ENCODE results near the gene CALCR. TPM values are rescaled to one million over a fixed set of nuclear protein-coding genes. Genes with fewer than 3 reads are reported as not detected.
A peak's percentile ranks its signal among the peaks of the same experiment; 100 is the strongest.

Gene CALCR
- total and polyA plus RNA-seq, 4 donors = 0.39 to 2.4 (median 0.82) TPM

DNA sequence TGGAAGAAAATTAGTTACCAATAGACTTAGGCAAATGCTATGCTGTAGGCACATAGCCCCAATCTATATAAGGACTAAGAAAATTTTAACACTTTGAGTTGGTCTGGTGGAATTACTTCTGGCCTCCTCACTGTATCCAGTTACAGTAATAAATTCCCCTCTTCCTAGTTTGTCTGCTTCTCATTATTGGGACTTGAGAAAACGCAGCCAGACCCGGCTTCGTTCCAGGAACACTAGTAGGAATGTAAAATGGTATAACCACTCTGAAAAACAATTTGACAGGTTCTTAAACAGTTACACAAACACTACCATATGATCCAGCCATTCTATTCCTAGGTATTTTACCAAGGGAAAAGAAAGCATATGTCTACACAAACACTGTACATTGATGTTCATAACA, 192.2 kb downstream of the CALCR start:
- WGBS (ENCODE audit: insufficient coverage) = no CpG with 5 or more reads among the region's 3 CpGs

DNA sequence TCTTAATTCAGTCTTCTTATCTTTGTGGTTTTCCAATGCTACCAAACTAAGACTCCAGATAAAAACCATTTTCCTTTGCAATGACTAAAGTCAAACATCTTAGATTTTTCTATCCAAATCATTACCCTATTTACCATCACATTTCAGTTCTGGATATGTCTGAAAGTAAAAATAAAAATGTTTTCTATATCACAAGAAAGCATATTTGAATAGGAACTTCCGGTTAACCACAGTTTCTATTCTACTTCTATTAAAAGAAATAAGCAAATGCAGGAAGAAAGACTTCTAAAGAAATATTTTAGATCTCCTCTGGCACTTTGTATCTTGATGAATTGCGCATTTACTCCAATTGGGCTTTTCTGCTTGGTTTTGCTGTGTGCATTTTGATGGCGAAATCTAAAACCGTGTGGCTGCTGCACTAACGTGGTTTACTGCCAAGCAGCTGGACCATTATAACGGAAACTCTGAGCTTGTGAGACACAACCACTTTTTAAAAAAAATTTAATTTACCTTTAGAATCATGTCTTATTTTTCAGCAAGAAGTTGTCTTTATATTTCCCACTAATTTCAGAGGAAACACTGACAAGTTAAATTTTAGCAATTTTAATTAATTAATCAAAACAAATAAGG, 196.3 kb downstream of the CALCR start:
- Histone ChIP-seq H3K9me3 (ENCODE audit: control insufficient read depth, insufficient read depth, low read length) (no peaks in the 10 kb centered on the region), H3K4me1 (ENCODE audit: control insufficient read depth, insufficient read depth, low read length) (no peaks in the 10 kb centered on the region), H3K27me3 (ENCODE audit: control insufficient read depth, insufficient read depth, low read length) (no peaks in the 10 kb centered on the region), H3K4me3 (ENCODE audit: low read depth, low read length) (no peak overlapping the region), H3K27ac (ENCODE audit: low read depth, low read length) (no peak overlapping the region), H3K36me3 (ENCODE audit: control insufficient read depth, insufficient read depth, low read length) (no peaks in the 10 kb centered on the region)
- WGBS (ENCODE audit: insufficient coverage) = 82% methylated on average over 4 of the region's 6 CpGs
- DNase-seq (ENCODE audit: low read depth in 4 of 6, low spot score in 6 of 6) = no peak

More for the DNA sequence above, 192.2 kb downstream of the CALCR start:
- H3K27me3 ChIP-seq (ENCODE audit: control insufficient read depth, insufficient read depth, low read length) = no peaks in the 10 kb centered on the region
- H3K27ac ChIP-seq (ENCODE audit: low read depth, low read length) = no peak overlapping the region
- no peaks in the 10 kb centered on the region for H3K36me3 ChIP-seq (ENCODE audit: control insufficient read depth, insufficient read depth, low read length)
- no peak overlapping the region for H3K4me3 ChIP-seq (ENCODE audit: low read depth, low read length)
- H3K9me3 ChIP-seq (ENCODE audit: control insufficient read depth, insufficient read depth, low read length) = no peaks in the 10 kb centered on the region
- DNase-seq (ENCODE audit: low read depth in 4 of 6, low spot score in 6 of 6) = no peak
- no peaks in the 10 kb centered on the region for H3K4me1 ChIP-seq (ENCODE audit: control insufficient read depth, insufficient read depth, low read length)

DNA sequence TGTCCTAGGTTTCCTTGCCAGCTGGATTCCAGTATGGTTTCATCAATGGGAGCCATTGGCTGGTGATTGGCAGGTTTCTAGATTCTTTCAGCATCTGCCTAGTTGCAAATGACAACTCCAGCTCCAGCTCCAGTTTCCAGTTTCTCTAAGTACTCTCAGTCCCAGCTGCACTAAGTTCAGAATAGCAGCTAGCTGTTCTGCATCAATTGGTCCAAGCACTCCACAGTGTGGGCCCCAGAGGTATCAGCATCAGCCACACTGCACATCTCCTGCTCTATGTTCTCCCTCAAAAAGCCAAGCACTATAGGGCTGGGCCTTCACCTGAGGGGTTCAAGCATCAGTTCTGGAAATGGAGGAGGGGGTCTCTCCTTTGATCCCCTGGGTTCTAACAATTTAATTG, 198.9 kb downstream of the CALCR start:
- no peak overlapping the region for H3K4me3 ChIP-seq (ENCODE audit: low read depth, low read length)

More for the DNA sequence above, 198.9 kb downstream of the CALCR start:
- no peak overlapping the region for H3K27ac ChIP-seq (ENCODE audit: low read depth, low read length)
- H3K4me1 ChIP-seq (ENCODE audit: control insufficient read depth, insufficient read depth, low read length) = no peaks in the 10 kb centered on the region
- H3K9me3 ChIP-seq (ENCODE audit: control insufficient read depth, insufficient read depth, low read length) = no peaks in the 10 kb centered on the region
- H3K36me3 ChIP-seq (ENCODE audit: control insufficient read depth, insufficient read depth, low read length) = no peaks in the 10 kb centered on the region
- no peaks in the 10 kb centered on the region for H3K27me3 ChIP-seq (ENCODE audit: control insufficient read depth, insufficient read depth, low read length)
- no peak for DNase-seq (ENCODE audit: low read depth in 4 of 6, low spot score in 6 of 6)

Small RNA genes lying within 50 kb of the gene (small RNA-seq; reads per million reads assigned to genes)
- gene MIR489 (ENCODE audit: low replicate concordance) = 3.2 reads per million, percentile 93 among the genes with 10 or more reads in this experiment
- 2.0 reads per million, percentile 89 among the genes with 10 or more reads in this experiment for gene MIR653 (ENCODE audit: low replicate concordance)

Measured in spinal cord (tissue), 10 donors.